H1 (cell line): ENCODE measurements around the gene GRAMD4. TPM values are rescaled to one million over a fixed set of nuclear protein-coding genes. Genes with fewer than 3 reads are reported as not detected.

ENCODE experiments used
- CTCF ChIA-PET: fragments of 300-600 bp; sonication (Branson Sonifier 250); formaldehyde crosslinking; loops from one replicate; lab custom pipeline; 2021; ENCODE audit not compliant: partially characterized antibody; lab: Charles Lee
- POLR2A ChIA-PET: fragments of 300-600 bp; sonication (Branson Sonifier 250); formaldehyde crosslinking; loops from one replicate; lab custom pipeline; 2021; ENCODE audit warnings: inconsistent platforms; ENCODE audit not compliant: partially characterized antibody; lab: Charles Lee
- DNase-seq, 2 experiments: peaks; one replicate each; pipeline versions ENCODE4 v3.0.0 to v3.0.0-alpha.2; 2010 to 2022; ENCODE audit warnings: low spot score in 2 of 2, low read depth in 1 of 2, mixed read lengths in 1 of 2
- FAIRE-seq: peaks from 2 replicates; lab custom pipeline; 2011; peaks lifted over from hg19 to GRCh38; lab: Jason Lieb, UNC
- H2AFZ ChIP-seq: 2 replicates; pipeline ENCODE4 v1.8.1; 2012; ENCODE audit warnings: low read length, inconsistent platforms
- H2AK5ac ChIP-seq: 2 replicates; pipeline ENCODE4 v1.6.1; 2013; ENCODE audit warnings: low read depth, low read length
- H2BK120ac ChIP-seq: replicated peaks from 2 replicates; pipeline ENCODE3; 2013; ENCODE audit warnings: low read depth, low read length, inconsistent platforms
- H2BK12ac ChIP-seq: 2 replicates; pipeline ENCODE4 v1.6.1; 2013; ENCODE audit warnings: low read depth, low read length
- H2BK15ac ChIP-seq: 2 replicates; pipeline ENCODE4 v1.6.1; 2013; ENCODE audit warnings: low read length
- H2BK20ac ChIP-seq: 2 replicates; pipeline ENCODE4 v1.6.1; 2013; ENCODE audit warnings: low read length
- H2BK5ac ChIP-seq: 2 replicates; pipeline ENCODE4 v1.6.1; 2013; ENCODE audit warnings: low read depth, low read length
- H3K14ac ChIP-seq: 2 replicates; pipeline ENCODE4 v1.6.1; 2013; ENCODE audit warnings: inconsistent platforms; ENCODE audit not compliant: insufficient read length
- H3K18ac ChIP-seq: 2 replicates; pipeline ENCODE4 v1.6.1; 2013; ENCODE audit warnings: low read length; ENCODE audit errors: extremely low read depth
- H3K23ac ChIP-seq: 2 replicates; pipeline ENCODE4 v1.6.1; 2013; ENCODE audit warnings: inconsistent platforms; ENCODE audit not compliant: insufficient read length
- H3K23me2 ChIP-seq: 2 replicates; pipeline ENCODE4 v1.6.1; 2013; ENCODE audit warnings: low read depth, low read length
- H3K27ac ChIP-seq: 2 replicates; pipeline ENCODE4 v1.6.1; 2011; ENCODE audit warnings: low read depth, low read length, inconsistent platforms
- H3K27me3 ChIP-seq, 4 experiments: replicated peaks in 1 of 4; 1 replicate in 1 of 4; 2 replicates in 3 of 4; pipeline versions ENCODE4 v1.6.1 to v1.8.1; 2011 to 2013; ENCODE audit warnings: low read length in 3 of 4, mild to moderate bottlenecking in 3 of 4, inconsistent platforms in 2 of 4, mixed read lengths in 2 of 4, moderate library complexity in 1 of 4; ENCODE audit not compliant: control insufficient read depth in 3 of 4, insufficient read depth in 3 of 4; ENCODE audit errors: extremely low read depth in 1 of 4
- H3K36me3 ChIP-seq, 4 experiments: 2 replicates each; pipeline versions ENCODE4 v1.6.1 to v1.8.1; 2011 to 2013; ENCODE audit warnings: mild to moderate bottlenecking in 4 of 4, low read length in 3 of 4, moderate library complexity in 2 of 4, control low read depth in 1 of 4, inconsistent platforms in 1 of 4; ENCODE audit not compliant: insufficient read depth in 4 of 4, control insufficient read depth in 2 of 4
- H3K4ac ChIP-seq: replicated peaks from 2 replicates; pipeline ENCODE3; 2013; ENCODE audit warnings: low read length, low read depth, mixed read lengths, inconsistent platforms; ENCODE audit not compliant: insufficient read length
- H3K4me1 ChIP-seq, 4 experiments: replicated peaks in 1 of 4; 1 replicate in 1 of 4; 2 replicates in 3 of 4; pipeline versions ENCODE4 v1.6.1 to v1.8.1; 2011 to 2013; ENCODE audit warnings: low read length in 3 of 4, inconsistent platforms in 2 of 4, mixed read lengths in 1 of 4; ENCODE audit not compliant: insufficient read depth in 4 of 4, control insufficient read depth in 3 of 4
- H3K4me2 ChIP-seq, 2 experiments: 2 replicates each; pipeline versions ENCODE4 v1.6.1 to v1.8.1; 2011 to 2013; ENCODE audit warnings: low read depth in 2 of 2, low read length in 2 of 2, control low read depth in 1 of 2, inconsistent platforms in 1 of 2, mild to moderate bottlenecking in 1 of 2; ENCODE audit not compliant: insufficient read depth in 1 of 2
- H3K4me3 ChIP-seq, 4 experiments: fragments of 200-600, 300-600 bp in 1 of 4; sonication (generic), shearing (Covaris generic), sonication (Bioruptor Twin) in 1 of 4; 2 replicates each; pipeline versions ENCODE4 v1.5.1 to v1.8.1; 2011 to 2016; ENCODE audit warnings: low read length in 4 of 4, low read depth in 3 of 4, control low read depth in 2 of 4, inconsistent platforms in 2 of 4, mild to moderate bottlenecking in 2 of 4, mixed read lengths in 1 of 4, moderate library complexity in 1 of 4; ENCODE audit not compliant: insufficient read depth in 2 of 4; ENCODE audit errors: extremely low read depth in 1 of 4
- H3K56ac ChIP-seq: replicated peaks from 2 replicates; pipeline ENCODE3; 2013; ENCODE audit warnings: low read depth, mild to moderate bottlenecking, mixed read lengths, low read length, inconsistent platforms; ENCODE audit not compliant: insufficient read length
- H3K79me1 ChIP-seq: 2 replicates; pipeline ENCODE4 v1.6.1; 2013; ENCODE audit warnings: low read depth, low read length, control low read depth
- H3K79me2 ChIP-seq, 2 experiments: 2 replicates each; pipeline versions ENCODE4 v1.6.1 to v1.8.1; 2012 to 2013; ENCODE audit warnings: low read length in 2 of 2, mild to moderate bottlenecking in 2 of 2, inconsistent platforms in 1 of 2; ENCODE audit not compliant: insufficient read depth in 2 of 2, control insufficient read depth in 1 of 2
- H3K9ac ChIP-seq, 4 experiments: replicated peaks in 1 of 4; 1 replicate in 1 of 4; 2 replicates in 3 of 4; pipeline versions ENCODE4 v1.6.1 to v1.8.1; 2011 to 2013; ENCODE audit warnings: low read depth in 3 of 4, low read length in 3 of 4, control low read depth in 2 of 4, mild to moderate bottlenecking in 2 of 4, moderate library complexity in 2 of 4, inconsistent platforms in 1 of 4; ENCODE audit errors: extremely low read depth in 1 of 4
- H3K9me3 ChIP-seq, 2 experiments: 2 replicates each; pipeline versions ENCODE4 v1.6.1 to v1.8.1; 2012 to 2013; ENCODE audit warnings: mild to moderate bottlenecking in 2 of 2, moderate library complexity in 2 of 2, control low read depth in 1 of 2, inconsistent platforms in 1 of 2, low read depth in 1 of 2, low read length in 1 of 2, mixed read lengths in 1 of 2; ENCODE audit not compliant: insufficient read depth in 2 of 2
- H4K20me1 ChIP-seq, 2 experiments: replicated peaks in 1 of 2; 2 replicates each; pipeline versions ENCODE3 to v1.8.1; 2011 to 2013; ENCODE audit warnings: inconsistent platforms in 2 of 2, low read length in 2 of 2, mild to moderate bottlenecking in 1 of 2; ENCODE audit not compliant: insufficient read depth in 2 of 2, control insufficient read depth in 1 of 2
- H4K5ac ChIP-seq: 2 replicates; pipeline ENCODE4 v1.6.1; 2013; ENCODE audit warnings: low read length, low read depth, mixed read lengths, inconsistent platforms; ENCODE audit not compliant: insufficient read length
- H4K8ac ChIP-seq: 2 replicates; pipeline ENCODE4 v1.8.0; 2013; ENCODE audit warnings: mild to moderate bottlenecking, moderate library complexity, low read length, inconsistent platforms; ENCODE audit not compliant: insufficient read depth; ENCODE audit errors: extremely low read depth
- H4K91ac ChIP-seq: replicated peaks from 2 replicates; pipeline ENCODE3; 2013; ENCODE audit warnings: low read length, mixed read lengths, inconsistent platforms; ENCODE audit not compliant: insufficient read length
- ATF2 ChIP-seq: IDR thresholded peaks from 2 replicates; pipeline ENCODE4 v1.6.1; 2012; ENCODE audit warnings: low read length, inconsistent platforms
- BCL11A ChIP-seq, 2 experiments: IDR thresholded peaks; one replicate each; pipeline ENCODE4 v1.6.1; 2011; ENCODE audit warnings: low read depth in 2 of 2, low read length in 2 of 2, mild to moderate bottlenecking in 2 of 2
- CBX5 ChIP-seq: fragments of 300-800, 300-1000 bp; sonication (generic); IDR thresholded peaks from 2 replicates; pipeline ENCODE4 v1.7.1; 2016; ENCODE audit warnings: antibody characterized with exemption, low read length, low read depth
- JUN ChIP-seq: IDR thresholded peaks from 2 replicates; pipeline ENCODE4 v1.6.1; 2011; ENCODE audit warnings: low read depth, mild to moderate bottlenecking, improper control_type of control experiment, low read length
- NANOG ChIP-seq: IDR thresholded peaks from 2 replicates; pipeline ENCODE4 v1.6.1; 2011; ENCODE audit warnings: low read length, low read depth, mild to moderate bottlenecking, inconsistent platforms; ENCODE audit not compliant: insufficient read depth, poor library complexity, severe bottlenecking
- POLR2A ChIP-seq, 2 experiments: IDR thresholded peaks; 1 replicate in 1 of 2; 2 replicates in 1 of 2; pipeline ENCODE4 v1.6.1; 2011; ENCODE audit warnings: low read depth in 2 of 2, low read length in 2 of 2, mild to moderate bottlenecking in 2 of 2; ENCODE audit errors: control extremely low read depth in 1 of 2
- TEAD4 ChIP-seq: IDR thresholded peaks from 2 replicates; pipeline ENCODE4 v1.6.1; 2012; ENCODE audit warnings: low read depth, low read length, inconsistent platforms, mixed read lengths
- WGBS, 2 experiments: shearing (Covaris generic) in 1 of 2; methylation state at CpG; one replicate each; pipeline versions ENCODE4 v1.1.6 to v1.1.7; 2013 to 2015; ENCODE audit warnings: low lambda C conversion rate in 2 of 2, mixed read lengths in 2 of 2, inconsistent platforms in 1 of 2, low coverage in 1 of 2, missing lambda C conversion rate in 1 of 2; ENCODE audit not compliant: insufficient replicate concordance in 2 of 2, insufficient coverage in 1 of 2, insufficient read length in 1 of 2; ENCODE audit errors: extremely low coverage in 1 of 2, missing lambda C conversion rate in 1 of 2; 5-methylcytosine and 5-hydroxymethylcytosine counted together
- polyA plus RNA-seq, 7 experiments: library from polyadenylated mRNA; depleted of rRNA in 3 of 7; stranded (reverse) in 5 of 7; unstranded in 2 of 7; fragments of >200 nt in 5 of 7; fragments of 200-250 nt in 2 of 7; gene quantifications; 1 replicate in 5 of 7; 2 replicates in 1 of 7; 4 replicates in 1 of 7; pipeline versions ENCODE4 v1.2.1 to v1.2.3, GENCODE V29; 2011 to 2013; ENCODE audit warnings: missing spikeins in 2 of 7, mixed read lengths in 2 of 7
- total RNA-seq: library from RNA; stranded (reverse); fragmentation: NEBNext Ultra II Directional; extraction: Animal tissue kit (Norgen Biotek cat#: 25700); gene quantifications from 2 replicates; pipeline ENCODE4 v1.2.1, GENCODE V29; 2021

The GRAMD4 gene
- total and polyA plus RNA-seq, 2 of the 8 experiments (the other 6 are each of a cell fraction or from before 2014, with no cell fraction given) = 7.9 to 25.6 TPM

DNA sequence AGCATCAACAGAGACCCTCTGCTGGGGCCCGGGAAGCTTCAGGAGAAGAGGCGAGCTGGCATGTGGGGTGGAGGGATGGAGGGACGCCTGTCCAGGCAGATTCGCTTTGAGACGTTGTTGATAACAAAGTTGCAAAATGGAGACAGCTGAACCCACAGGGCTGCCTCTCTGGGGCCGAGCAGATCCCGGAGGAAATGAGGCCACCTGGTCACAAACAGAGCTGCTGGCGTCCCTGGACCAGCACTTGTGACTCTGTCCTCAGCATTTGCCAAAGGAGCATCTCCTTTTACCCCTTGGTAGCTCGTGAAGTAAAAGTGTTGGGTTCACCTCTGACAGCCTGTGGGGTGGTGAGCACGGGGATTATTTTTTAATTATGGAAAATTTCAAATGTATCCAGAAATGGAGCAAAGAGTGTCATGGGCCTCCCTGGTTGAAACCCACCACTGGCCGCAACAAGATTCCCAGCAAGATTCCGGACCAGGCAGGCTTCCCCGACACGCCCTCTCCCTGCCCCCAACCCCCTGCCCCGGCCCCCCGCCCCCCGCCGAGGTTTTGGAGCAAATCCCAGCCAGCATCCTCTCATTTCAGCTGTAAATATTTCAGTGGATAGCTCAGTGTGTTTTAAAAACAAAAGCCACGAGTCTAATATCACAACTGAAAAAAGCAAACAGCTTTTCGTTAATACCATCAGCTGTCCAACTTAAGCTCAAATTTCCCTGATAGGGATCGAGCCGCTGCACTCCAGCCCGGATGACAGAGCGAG is 20.3 kb downstream of the GRAMD4 start:
- no peak overlapping the region for H4K91ac ChIP-seq
- H3K4ac ChIP-seq = no peak overlapping the region
- no peak overlapping the region for H2AFZ ChIP-seq
- no peak overlapping the region for H2BK5ac ChIP-seq
- ChIA-PET POLR2A (interaction anchor here (1.0 kb wide), 1 partner anchor 12 kb away, joined by 4 read pairs; no protein-coding TSS in a partner anchor), CTCF (interaction anchor here (0.9 to 1.8 kb wide), 5 partner anchors 12 to 77 kb away, joined by 3 to 7 read pairs (median 4); no protein-coding TSS in a partner anchor)
- peaks cover 0 to 5% (median 2%) of the 10 kb centered on the region in 4 experiments; a peak in 3 of 7 replicates for H3K4me1 ChIP-seq
- no peak overlapping the region for H3K56ac ChIP-seq
- peaks cover 5% of the 10 kb centered on the region; the same call in 1 of the 2 replicates for H3K23me2 ChIP-seq
- H4K8ac ChIP-seq = no peak overlapping the region
- no peak overlapping the region for H2AK5ac ChIP-seq
- H2BK120ac ChIP-seq = no peak overlapping the region
- H3K79me2 ChIP-seq = no peaks in the 10 kb centered on the region; a peak in 1 of 4 replicates
- no peak overlapping the region for H3K9ac ChIP-seq
- no peak overlapping the region for H3K23ac ChIP-seq
- H2BK12ac ChIP-seq = no peak overlapping the region
- H3K14ac ChIP-seq = no peak overlapping the region
- H3K4me2 ChIP-seq = no peak overlapping the region
- H3K36me3 ChIP-seq = no peaks in the 10 kb centered on the region
- H4K20me1 ChIP-seq = peaks cover 0 to 6% of the 10 kb centered on the region in 2 experiments
- H3K18ac ChIP-seq = no peak overlapping the region
- TF ChIP-seq POLR2A (IDR thresholded peaks at IDR 0.05; ENCODE audit: control extremely low read depth in 1 of 2, low read depth in 2 of 2, low read length in 2 of 2) (no peak), CBX5 (no peak), NANOG (no peak), TEAD4 (no peak), BCL11A (IDR thresholded peaks at IDR 0.05; ENCODE audit: low read depth in 2 of 2, low read length in 2 of 2) (no peak), ATF2 (no peak), JUN (no peak)
- FAIRE-seq = no peak
- H3K27me3 ChIP-seq = no peaks in the 10 kb centered on the region
- no peak overlapping the region for H4K5ac ChIP-seq
- H3K4me3 ChIP-seq = no peak overlapping the region
- H3K9me3 ChIP-seq = no peaks in the 10 kb centered on the region
- WGBS, 2 experiments = 91% methylated on average over 17 of the region's 24 CpGs; no CpG with 5 or more reads in 1 of the 2 experiments
- H2BK20ac ChIP-seq = no peak overlapping the region
- H2BK15ac ChIP-seq = no peak overlapping the region
- no peak overlapping the region for H3K27ac ChIP-seq
- no peaks in the 10 kb centered on the region; the same call in 1 of the 2 replicates for H3K79me1 ChIP-seq
- no peak for DNase-seq
